Calu3 (cell line): ENCODE measurements around the gene OOSP3. TPM values are rescaled to one million over a fixed set of nuclear protein-coding genes. Genes with fewer than 3 reads are reported as not detected.
A peak's percentile ranks its signal among the peaks of the same experiment; 100 is the strongest.
"Not testable (repeated sequence)": the region's sequence is repeated elsewhere in the genome, so short reads cannot be mapped to it uniquely, and the experiment has no call there.

ENCODE experiments used
- BruUV-seq: library from RNA; stranded (reverse); fragments of 400-500 nt; replicated peaks from 2 replicates; lab custom pipeline; 2021; lab: Mats Ljungman, UMichigan
- CTCF ChIA-PET: fragments of 300-600 bp; sonication (Branson Sonifier 250); formaldehyde crosslinking; loops from one replicate; lab custom pipeline; 2022; ENCODE audit warnings: antibody characterized with exemption; lab: Charles Lee
- DNase-seq: peaks from one replicate; pipeline ENCODE4 v3.0.0; 2022
- H3K27ac Mint-ChIP-seq: one replicate; pipeline ENCODE4 v1.8.0; 2022; ENCODE audit warnings: mixed read lengths; ENCODE audit not compliant: unreplicated experiment
- H3K27me3 Mint-ChIP-seq: one replicate; pipeline ENCODE4 v1.8.0; 2022; ENCODE audit warnings: mixed read lengths; ENCODE audit not compliant: unreplicated experiment
- H3K36me3 Mint-ChIP-seq: one replicate; pipeline ENCODE4 v1.8.0; 2022; ENCODE audit warnings: mild to moderate bottlenecking, moderate library complexity, mixed read lengths; ENCODE audit not compliant: insufficient read depth, unreplicated experiment
- H3K4me1 Mint-ChIP-seq: one replicate; pipeline ENCODE4 v1.8.0; 2022; ENCODE audit warnings: mild to moderate bottlenecking, low read depth, mixed read lengths; ENCODE audit not compliant: unreplicated experiment
- H3K4me3 Mint-ChIP-seq: one replicate; pipeline ENCODE4 v1.8.0; 2022; ENCODE audit warnings: mild to moderate bottlenecking, low read depth, moderate library complexity, mixed read lengths; ENCODE audit not compliant: unreplicated experiment
- H3K9me3 Mint-ChIP-seq: one replicate; pipeline ENCODE4 v1.8.0; 2022; ENCODE audit warnings: low read depth, mixed read lengths; ENCODE audit not compliant: unreplicated experiment
- CTCF ChIP-seq: fragments of 200-600 bp; IDR thresholded peaks from one replicate; pipeline ENCODE4 v1.8.0; 2022; ENCODE audit warnings: antibody characterized with exemption; ENCODE audit not compliant: unreplicated experiment
- intact Hi-C: fragments of 100-400 bp; cut with micrococcal nuclease; formaldehyde crosslinking; loops from one replicate; pipeline ENCODE4 v1.10.0; 2022; ENCODE audit not compliant: unreplicated experiment
- total RNA-seq: library from RNA; stranded (reverse); gene quantifications from 2 replicates; pipeline ENCODE4 v1.2.3, GENCODE V29; 2022

Gene OOSP3
- total RNA-seq, 1 experiment from 2014 or later = not detected

- Mint-ChIP-seq H3K9me3 (no peaks in the 10 kb centered on the region), H3K4me3 (no peak overlapping the region), H3K27me3 (no peaks in the 10 kb centered on the region), H3K4me1 (peaks cover 34% of the 10 kb centered on the region), H3K27ac (no peak overlapping the region), H3K36me3 (peaks cover 14% of the 10 kb centered on the region)
- BruUV-seq = no TSS peak
- no peak for TF ChIP-seq CTCF
- intact Hi-C loops = no loop called here
- CTCF ChIA-PET = interaction anchor here (0.5 kb wide), 1 partner anchor 10 kb away, joined by 3 read pairs; no protein-coding TSS in a partner anchor
- DNase-seq = no peak
Observed at GRCh38 chr11:59847626-59848025, 31.0 kb upstream of the OOSP3 start.

- DNase-seq, BruUV-seq, H3K27me3 Mint-ChIP-seq, intact Hi-C loops, H3K9me3 Mint-ChIP-seq, H3K4me3 Mint-ChIP-seq: not testable (repeated sequence)
- Mint-ChIP-seq H3K4me1 (peaks cover 34% of the 10 kb centered on the region), H3K27ac (peak overlapping the region; percentile 80), H3K36me3 (peaks cover 14% of the 10 kb centered on the region)
- CTCF ChIA-PET = interaction anchor here (0.8 to 1.8 kb wide), 4 partner anchors 17 to 403 kb away, joined by 4 to 7 read pairs (median 6); partner anchors contain the start of gene TCN1
Observed at GRCh38 chr11:59848439-59848838, 30.1 kb upstream of the OOSP3 start.

GRCh38 chr11:59849129-59849528 lies 29.5 kb upstream of the OOSP3 start:
- peak; percentile 68 for DNase-seq
- H3K9me3 Mint-ChIP-seq = no peaks in the 10 kb centered on the region
- intact Hi-C loops = no loop called here

GRCh38 chr11:59849551-59849950 lies 29.0 kb upstream of the OOSP3 start:
- CTCF ChIA-PET = interaction anchor here (0.8 to 1.8 kb wide), 4 partner anchors 16 to 402 kb away, joined by 4 to 7 read pairs (median 6); partner anchors contain the start of gene TCN1
- H3K27ac Mint-ChIP-seq = peak overlapping the region; percentile 80
- peaks cover 14% of the 10 kb centered on the region for H3K36me3 Mint-ChIP-seq
- BruUV-seq, DNase-seq, H3K9me3 Mint-ChIP-seq, intact Hi-C loops, H3K27me3 Mint-ChIP-seq, H3K4me3 Mint-ChIP-seq: not testable (repeated sequence)
- H3K4me1 Mint-ChIP-seq = peaks cover 34% of the 10 kb centered on the region

More at GRCh38 chr11:59849129-59849528, 29.5 kb upstream of the OOSP3 start:
- no peaks in the 10 kb centered on the region for H3K27me3 Mint-ChIP-seq
- no peak overlapping the region for H3K4me3 Mint-ChIP-seq
- peaks cover 14% of the 10 kb centered on the region for H3K36me3 Mint-ChIP-seq
- peak overlapping the region; percentile 80 for H3K27ac Mint-ChIP-seq
- TF ChIP-seq CTCF = no peak
- CTCF ChIA-PET = interaction anchor here (0.8 to 1.8 kb wide), 4 partner anchors 16 to 402 kb away, joined by 4 to 7 read pairs (median 6); partner anchors contain the start of gene TCN1
- no TSS peak for BruUV-seq
- peaks cover 34% of the 10 kb centered on the region for H3K4me1 Mint-ChIP-seq

- H3K27me3 Mint-ChIP-seq, DNase-seq, H3K4me3 Mint-ChIP-seq, H3K27ac Mint-ChIP-seq, intact Hi-C loops, H3K9me3 Mint-ChIP-seq, BruUV-seq, CTCF ChIA-PET: not testable (repeated sequence)
- Mint-ChIP-seq H3K36me3 (peaks cover 17% of the 10 kb centered on the region), H3K4me1 (peaks cover 32% of the 10 kb centered on the region)
Observed at GRCh38 chr11:59851416-59851815, 27.2 kb upstream of the OOSP3 start.

GRCh38 chr11:59854871-59855270 lies 23.7 kb upstream of the OOSP3 start:
- Mint-ChIP-seq H3K9me3 (peaks cover 3% of the 10 kb centered on the region), H3K27me3 (no peaks in the 10 kb centered on the region), H3K36me3 (peaks cover 24% of the 10 kb centered on the region), H3K4me1 (peaks cover 44% of the 10 kb centered on the region), H3K27ac (no peak overlapping the region), H3K4me3 (no peak overlapping the region)
- no peak for DNase-seq
- no peak for TF ChIP-seq CTCF
- intact Hi-C loops = no loop called here
- CTCF ChIA-PET = no interaction called here
- no TSS peak for BruUV-seq
